Mesothelial cell of epicardium (in vitro differentiated cells): ENCODE measurements around the gene P2RX2. TPM values are rescaled to one million over a fixed set of nuclear protein-coding genes. Genes with fewer than 3 reads are reported as not detected.

Experiments
- DNase-seq, 2 experiments: peaks; one replicate each; pipeline ENCODE4 v3.0.0; 2021; ENCODE audit warnings: low spot score in 2 of 2; ENCODE audit not compliant: unreplicated experiment in 2 of 2
- H3K27ac Mint-ChIP-seq: 2 replicates; pipeline ENCODE4 v1.8.0; 2021; ENCODE audit warnings: mixed read lengths
- H3K27me3 Mint-ChIP-seq: 2 replicates; pipeline ENCODE4 v1.8.0; 2021; ENCODE audit warnings: low read depth, mixed read lengths
- H3K36me3 Mint-ChIP-seq: 2 replicates; pipeline ENCODE4 v1.8.0; 2021; ENCODE audit warnings: mixed read lengths
- H3K4me1 Mint-ChIP-seq: 2 replicates; pipeline ENCODE4 v1.8.0; 2021; ENCODE audit warnings: mixed read lengths
- H3K4me3 Mint-ChIP-seq: 2 replicates; pipeline ENCODE4 v1.8.0; 2021; ENCODE audit warnings: mild to moderate bottlenecking, moderate library complexity, mixed read lengths
- H3K9me3 Mint-ChIP-seq: 2 replicates; pipeline ENCODE4 v1.8.0; 2021; ENCODE audit warnings: mixed read lengths
- total RNA-seq: library from RNA; stranded (reverse); gene quantifications from 3 replicates; pipeline ENCODE4 v1.2.1, GENCODE V29; 2021
- TF ChIP-seq, protein P1 (sequence below): fragments of 200-600 bp; sonication (generic); IDR thresholded peaks from one replicate; pipeline ENCODE4 v1.5.0; 2021; ENCODE audit warnings: antibody characterized with exemption; ENCODE audit not compliant: unreplicated experiment

P2RX2 gene
- total RNA-seq, 1 donor from 2014 or later: 7.3 TPM

DNA sequence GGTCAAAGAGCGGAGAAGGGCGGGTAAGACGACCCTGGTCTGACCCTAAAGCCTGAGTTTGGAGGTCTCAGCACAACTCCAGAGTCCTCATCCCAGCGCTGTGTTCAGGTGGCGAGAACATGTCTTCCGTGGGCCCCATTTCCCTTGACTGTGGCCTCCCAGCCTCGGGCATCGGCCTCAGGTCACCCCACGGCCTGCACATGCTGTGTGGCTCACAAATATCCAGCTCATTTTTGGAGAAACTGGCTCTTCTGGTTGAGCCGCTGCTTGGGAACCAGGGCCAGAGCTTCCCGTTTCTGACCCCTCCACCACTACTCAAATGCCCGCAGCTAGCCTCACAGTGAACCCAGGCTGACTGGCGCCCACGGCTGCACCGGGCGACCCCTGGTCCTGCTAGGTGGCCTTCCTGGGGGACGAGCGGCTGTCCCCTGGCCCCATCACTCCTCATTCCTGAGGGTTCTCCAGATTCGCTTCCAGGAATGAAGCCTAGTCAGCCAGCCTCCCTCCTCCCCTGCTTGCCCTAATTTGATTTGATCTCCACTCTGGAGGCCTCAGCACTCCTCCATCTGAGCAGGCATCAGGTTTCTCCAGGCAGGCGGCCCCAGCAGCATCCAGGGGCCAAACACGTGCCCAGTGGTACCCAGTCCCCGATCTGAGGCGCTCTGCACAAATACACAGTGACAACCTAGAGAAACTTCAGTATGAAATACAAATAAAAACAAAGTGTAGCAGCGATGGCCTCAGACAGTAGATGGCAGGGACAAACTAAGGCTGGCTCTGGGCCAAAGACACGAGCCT, 4.7 kb downstream of the P2RX2 start:
- no peaks in the 10 kb centered on the region for H3K9me3 Mint-ChIP-seq
- DNase-seq: no peak
- H3K27me3 Mint-ChIP-seq: peaks cover 11% of the 10 kb centered on the region
- peak overlapping the region; percentile 33 for H3K4me3 Mint-ChIP-seq
- peaks cover 25% of the 10 kb centered on the region for H3K4me1 Mint-ChIP-seq
- H3K36me3 Mint-ChIP-seq: peaks cover 13% of the 10 kb centered on the region
- peak overlapping the region; percentile 96 for H3K27ac Mint-ChIP-seq
- TF ChIP-seq, protein P1, sequence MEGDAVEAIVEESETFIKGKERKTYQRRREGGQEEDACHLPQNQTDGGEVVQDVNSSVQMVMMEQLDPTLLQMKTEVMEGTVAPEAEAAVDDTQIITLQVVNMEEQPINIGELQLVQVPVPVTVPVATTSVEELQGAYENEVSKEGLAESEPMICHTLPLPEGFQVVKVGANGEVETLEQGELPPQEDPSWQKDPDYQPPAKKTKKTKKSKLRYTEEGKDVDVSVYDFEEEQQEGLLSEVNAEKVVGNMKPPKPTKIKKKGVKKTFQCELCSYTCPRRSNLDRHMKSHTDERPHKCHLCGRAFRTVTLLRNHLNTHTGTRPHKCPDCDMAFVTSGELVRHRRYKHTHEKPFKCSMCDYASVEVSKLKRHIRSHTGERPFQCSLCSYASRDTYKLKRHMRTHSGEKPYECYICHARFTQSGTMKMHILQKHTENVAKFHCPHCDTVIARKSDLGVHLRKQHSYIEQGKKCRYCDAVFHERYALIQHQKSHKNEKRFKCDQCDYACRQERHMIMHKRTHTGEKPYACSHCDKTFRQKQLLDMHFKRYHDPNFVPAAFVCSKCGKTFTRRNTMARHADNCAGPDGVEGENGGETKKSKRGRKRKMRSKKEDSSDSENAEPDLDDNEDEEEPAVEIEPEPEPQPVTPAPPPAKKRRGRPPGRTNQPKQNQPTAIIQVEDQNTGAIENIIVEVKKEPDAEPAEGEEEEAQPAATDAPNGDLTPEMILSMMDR: no peak

DNA sequence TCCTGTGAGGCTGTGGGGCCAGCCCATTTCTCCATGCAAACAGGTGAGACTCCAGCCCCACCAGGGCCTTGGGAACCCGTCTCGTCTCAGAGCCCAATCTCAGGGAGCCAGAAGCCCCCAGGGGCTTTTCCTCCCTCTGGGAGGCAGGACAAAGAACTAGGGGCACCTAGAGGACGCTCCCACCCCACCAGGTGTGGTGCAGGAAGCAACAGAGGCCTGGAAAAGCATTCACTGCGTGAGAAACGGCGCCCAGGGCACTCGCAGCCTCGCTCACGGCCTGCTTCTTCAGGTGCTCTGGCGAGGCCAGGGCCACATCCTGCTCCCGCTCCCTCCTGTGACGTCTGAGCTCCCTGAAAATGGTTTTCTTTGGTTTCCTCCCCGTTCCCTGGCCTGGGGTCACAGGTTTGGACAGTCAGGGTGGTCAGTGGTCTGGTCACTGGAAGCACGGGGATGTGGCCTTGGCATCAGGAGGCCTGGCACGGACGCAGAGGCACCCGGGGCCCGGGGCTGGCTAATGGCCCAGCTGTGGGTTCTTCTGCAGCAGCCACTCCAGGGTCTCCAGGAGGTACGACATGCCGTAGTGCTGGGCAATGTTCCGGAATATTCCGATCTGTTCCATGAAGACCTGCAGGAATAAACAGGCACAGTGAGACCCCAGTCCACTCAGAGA, 5.7 kb downstream of the P2RX2 start:
- Mint-ChIP-seq H3K4me1 (peaks cover 25% of the 10 kb centered on the region), H3K27ac (no peak overlapping the region), H3K4me3 (no peak overlapping the region), H3K9me3 (no peaks in the 10 kb centered on the region), H3K27me3 (peaks cover 9% of the 10 kb centered on the region), H3K36me3 (peaks cover 18% of the 10 kb centered on the region)
- no peak for DNase-seq
- TF ChIP-seq, protein P1: no peak

DNA sequence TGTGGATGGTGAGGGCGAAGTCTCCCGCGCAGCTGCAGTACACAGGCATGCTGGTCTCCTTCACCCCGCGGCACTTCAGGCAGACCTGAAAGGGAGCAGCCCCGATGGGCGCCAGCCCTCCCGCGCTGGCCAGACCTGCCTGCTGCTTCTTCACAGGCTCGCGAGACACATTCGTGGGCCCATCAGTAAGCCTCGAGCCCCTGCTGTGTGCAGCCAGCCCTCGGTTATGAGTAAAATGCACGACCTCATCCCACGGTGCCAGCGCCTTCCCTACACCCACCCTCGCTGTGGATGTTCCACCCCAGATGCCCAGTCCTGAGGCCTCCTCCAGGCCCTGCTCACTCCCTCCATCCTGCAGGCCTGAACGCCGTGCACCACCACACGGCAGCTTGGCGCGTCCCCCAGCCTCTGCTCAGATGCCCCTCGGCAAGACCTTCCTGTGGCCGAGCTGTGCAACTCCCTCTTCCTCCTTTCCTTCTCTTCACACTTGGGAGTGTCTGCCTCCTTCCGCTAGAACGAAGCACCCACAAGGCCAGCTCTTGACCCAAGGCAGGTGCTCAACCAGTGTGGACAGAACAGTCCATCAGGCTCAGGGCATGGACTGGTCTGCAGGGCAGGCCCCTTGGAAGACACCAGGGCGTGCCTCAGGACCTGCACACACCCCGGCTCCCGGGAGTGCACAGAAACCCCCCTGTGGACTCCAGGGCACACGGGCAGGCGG, 6.5 kb downstream of the P2RX2 start:
- H3K27ac Mint-ChIP-seq: no peak overlapping the region
- peaks cover 9% of the 10 kb centered on the region for H3K27me3 Mint-ChIP-seq
- no peak overlapping the region for H3K4me3 Mint-ChIP-seq
- no peak for DNase-seq
- H3K36me3 Mint-ChIP-seq: peaks cover 26% of the 10 kb centered on the region
- TF ChIP-seq, protein P1: no peak
- no peaks in the 10 kb centered on the region for H3K9me3 Mint-ChIP-seq
- H3K4me1 Mint-ChIP-seq: peaks cover 25% of the 10 kb centered on the region

DNA sequence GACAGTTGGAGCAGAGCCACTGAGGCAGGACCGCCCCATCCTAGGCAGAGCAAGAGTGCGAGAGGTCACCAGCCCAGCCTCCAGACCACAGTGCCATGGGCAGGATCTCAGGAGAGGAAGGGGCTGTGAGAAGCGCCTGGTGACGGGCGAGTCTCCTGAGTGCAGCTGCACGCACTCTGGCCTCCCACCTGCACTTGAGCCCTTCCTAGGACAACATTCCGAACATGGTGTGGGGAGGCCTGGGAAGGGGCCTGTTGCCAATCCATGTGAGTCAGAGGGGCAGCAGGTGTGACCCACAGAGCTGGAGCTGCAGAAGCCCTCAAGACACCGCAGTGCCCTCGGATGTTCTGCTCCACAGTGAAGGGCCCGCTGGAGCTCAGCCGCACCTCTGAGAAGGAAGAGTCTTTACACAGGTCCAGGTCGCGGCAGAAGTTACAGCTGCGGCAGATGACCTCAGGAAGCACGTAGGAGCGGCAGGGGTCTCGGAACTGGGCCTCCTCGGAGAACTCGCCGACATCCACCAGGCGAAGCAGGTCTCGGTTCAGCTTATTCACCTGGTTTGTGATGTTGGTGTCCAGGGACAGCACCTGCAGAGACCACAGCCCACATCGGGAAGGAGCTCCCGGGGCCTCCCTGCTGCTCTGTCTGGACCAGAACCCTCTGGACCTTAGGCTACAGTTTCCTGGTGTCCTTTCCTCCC, 7.3 kb downstream of the P2RX2 start:
- H3K36me3 Mint-ChIP-seq: peaks cover 32% of the 10 kb centered on the region
- TF ChIP-seq, protein P1: no peak
- no peak for DNase-seq
- peaks cover 25% of the 10 kb centered on the region for H3K4me1 Mint-ChIP-seq
- no peaks in the 10 kb centered on the region for H3K9me3 Mint-ChIP-seq
- no peak overlapping the region for H3K27ac Mint-ChIP-seq
- peaks cover 4% of the 10 kb centered on the region for H3K27me3 Mint-ChIP-seq
- no peak overlapping the region for H3K4me3 Mint-ChIP-seq

DNA sequence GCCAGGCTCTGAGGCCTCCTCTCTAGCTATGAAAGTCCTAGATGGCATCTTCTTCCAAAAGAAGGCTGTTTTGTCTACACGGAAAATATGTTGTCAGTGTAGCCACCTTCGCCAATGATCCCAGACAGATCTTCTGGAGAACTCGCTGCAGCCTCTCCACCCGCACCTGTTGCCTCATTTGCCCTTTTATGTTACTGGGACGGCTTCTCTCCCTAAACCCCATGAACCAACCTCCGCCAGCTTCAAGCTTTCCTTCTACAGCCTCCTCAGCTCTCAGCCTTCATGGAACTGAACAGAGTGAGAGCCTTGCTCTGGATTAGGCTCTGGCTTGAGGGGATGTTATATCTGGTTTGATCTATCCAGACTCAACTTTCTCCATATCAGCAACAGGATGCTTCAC, 10.8 kb downstream of the P2RX2 start:
- no peak overlapping the region for H3K4me3 Mint-ChIP-seq
- H3K4me1 Mint-ChIP-seq: peaks cover 3% of the 10 kb centered on the region
- no peak overlapping the region for H3K27ac Mint-ChIP-seq
- H3K9me3 Mint-ChIP-seq: no peaks in the 10 kb centered on the region
- TF ChIP-seq, protein P1: no peak
- H3K27me3 Mint-ChIP-seq: no peaks in the 10 kb centered on the region
- DNase-seq: no peak
- peaks cover 49% of the 10 kb centered on the region for H3K36me3 Mint-ChIP-seq
